Upper lobe of right lung (tissue), 1 donor: ENCODE results near the gene AMPD1. TPM values are rescaled to one million over a fixed set of nuclear protein-coding genes. Genes with fewer than 3 reads are reported as not detected.

Source experiments
- ATAC-seq: fragments of 200-7000 bp; cut with Tn5 transposase; one replicate; pipeline ENCODE4 v1.9.1; 2020; ENCODE audit warnings: mild to moderate bottlenecking, moderate library complexity
- DNase-seq: peaks from one replicate; pipeline ENCODE4 v3.0.0-alpha.2; 2020
- H3K27ac ChIP-seq: fragments of 200-600 bp; one replicate; pipeline ENCODE4 v1.8.0; 2022
- H3K27me3 ChIP-seq: fragments of 200-600 bp; one replicate; pipeline ENCODE4 v1.8.0; 2022; ENCODE audit warnings: mild to moderate bottlenecking
- H3K36me3 ChIP-seq: fragments of 200-600 bp; one replicate; pipeline ENCODE4 v1.8.0; 2022
- H3K4me1 ChIP-seq: fragments of 200-600 bp; one replicate; pipeline ENCODE4 v1.8.0; 2022
- H3K4me3 ChIP-seq: fragments of 200-600 bp; one replicate; pipeline ENCODE4 v1.8.0; 2022; ENCODE audit warnings: mild to moderate bottlenecking
- H3K9me3 ChIP-seq: fragments of 200-600 bp; one replicate; pipeline ENCODE4 v1.8.0; 2022
- CTCF ChIP-seq: fragments of 200-600 bp; IDR thresholded peaks from one replicate; pipeline ENCODE4 v1.8.0; 2022; ENCODE audit warnings: antibody characterized with exemption
- intact Hi-C: fragments of 100-400 bp; cut with DNase I; formaldehyde crosslinking; loops from one replicate; pipeline ENCODE4 v1.11.0; 2022
- total RNA-seq: library from RNA; stranded (reverse); fragmentation: NEBNext Ultra II Directional; extraction: Animal tissue kit (Norgen Biotek cat#: 25700); gene quantifications from one replicate; pipeline ENCODE4 v1.2.1, GENCODE V29; 2021
- donor health status: DM: no; HTN: yes; CAD: no; lungs with severe emphysema.

AMPD1 gene
- total RNA-seq, 1 donor from 2014 or later: not detected

DNA sequence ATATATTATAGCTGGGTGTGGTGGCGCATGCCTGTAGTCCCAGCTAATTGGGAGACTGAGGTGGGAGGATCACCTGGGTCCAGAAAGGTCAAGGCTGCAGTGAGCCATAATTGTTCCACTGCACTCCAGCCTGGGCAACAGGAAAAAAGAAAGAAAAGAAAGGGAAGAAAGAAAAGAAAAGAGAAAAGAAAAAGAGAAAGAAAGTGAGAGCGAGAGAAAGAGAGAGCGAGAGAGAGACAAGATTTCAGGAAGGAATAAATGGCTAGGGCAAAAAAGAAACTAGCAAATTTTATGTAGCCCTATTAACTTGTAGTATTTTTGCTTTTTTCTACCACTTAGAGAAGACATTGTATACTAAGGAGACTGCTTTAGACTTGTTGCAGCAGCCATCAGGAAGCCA is 15.0 kb upstream of the AMPD1 start:
- TF ChIP-seq CTCF: no peak
- ATAC-seq (no peak), DNase-seq (no peak)
- Histone ChIP-seq H3K9me3 (no peaks in the 10 kb centered on the region), H3K4me3 (no peak overlapping the region), H3K36me3 (peaks cover 79% of the 10 kb centered on the region), H3K27ac (no peak overlapping the region), H3K27me3 (no peaks in the 10 kb centered on the region), H3K4me1 (peaks cover 9% of the 10 kb centered on the region)
- intact Hi-C loops: no loop called here

GRCh38 chr1:114707604-114708003 is 12.3 kb upstream of the AMPD1 start:
- no peak overlapping the region for H3K4me3 ChIP-seq
- no peak for TF ChIP-seq CTCF
- H3K4me1 ChIP-seq: no peaks in the 10 kb centered on the region
- no peak overlapping the region for H3K27ac ChIP-seq
- H3K36me3 ChIP-seq: peaks cover 75% of the 10 kb centered on the region
- DNase-seq (no peak), ATAC-seq (no peak)
- no peaks in the 10 kb centered on the region for H3K27me3 ChIP-seq
- H3K9me3 ChIP-seq: no peaks in the 10 kb centered on the region
- intact Hi-C loops: no loop called here

GRCh38 chr1:114703242-114703641 is 7.9 kb upstream of the AMPD1 start:
- intact Hi-C loops: no loop called here
- Histone ChIP-seq H3K27me3 (no peaks in the 10 kb centered on the region), H3K4me1 (no peaks in the 10 kb centered on the region), H3K36me3 (peaks cover 39% of the 10 kb centered on the region), H3K27ac (no peak overlapping the region), H3K9me3 (no peaks in the 10 kb centered on the region), H3K4me3 (no peak overlapping the region)
- DNase-seq: no peak
- no peak for ATAC-seq
- no peak for TF ChIP-seq CTCF

DNA sequence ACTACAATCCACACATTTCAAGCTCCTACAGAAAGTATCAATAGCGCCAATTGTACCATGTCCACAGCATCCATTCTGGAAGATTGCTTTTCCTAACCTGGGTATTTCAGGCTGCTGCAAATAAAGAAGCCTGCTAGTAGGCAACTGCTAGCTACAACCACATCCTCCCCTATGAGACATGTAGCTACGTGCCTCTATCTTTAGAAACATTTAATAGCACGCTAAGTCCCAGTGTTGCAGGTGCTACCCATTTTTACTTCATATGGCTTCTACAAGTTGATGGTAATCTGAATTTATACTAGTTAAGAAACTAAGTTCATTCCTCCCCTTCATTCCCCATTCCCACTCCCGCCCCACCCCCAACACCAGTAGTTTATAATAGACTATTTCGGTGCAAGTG is 7.4 kb upstream of the AMPD1 start:
- no peak for DNase-seq
- H3K27me3 ChIP-seq: no peaks in the 10 kb centered on the region
- H3K4me3 ChIP-seq: no peak overlapping the region
- no peak overlapping the region for H3K27ac ChIP-seq
- H3K4me1 ChIP-seq: no peaks in the 10 kb centered on the region
- intact Hi-C loops: no loop called here
- no peak for TF ChIP-seq CTCF
- ATAC-seq: no peak
- peaks cover 34% of the 10 kb centered on the region for H3K36me3 ChIP-seq
- H3K9me3 ChIP-seq: no peaks in the 10 kb centered on the region

GRCh38 chr1:114701931-114702330 is 6.6 kb upstream of the AMPD1 start:
- no peak for ATAC-seq
- Histone ChIP-seq H3K27me3 (no peaks in the 10 kb centered on the region), H3K4me1 (no peaks in the 10 kb centered on the region), H3K36me3 (peaks cover 26% of the 10 kb centered on the region), H3K27ac (no peak overlapping the region), H3K4me3 (no peak overlapping the region), H3K9me3 (no peaks in the 10 kb centered on the region)
- no peak for DNase-seq
- TF ChIP-seq CTCF: no peak
- intact Hi-C loops: no loop called here

- H3K27me3 ChIP-seq: no peaks in the 10 kb centered on the region
- H3K4me1 ChIP-seq: no peaks in the 10 kb centered on the region
- no peak overlapping the region for H3K4me3 ChIP-seq
- intact Hi-C loops: no loop called here
- no peak overlapping the region for H3K27ac ChIP-seq
- no peak for TF ChIP-seq CTCF
- peaks cover 9% of the 10 kb centered on the region for H3K36me3 ChIP-seq
- DNase-seq: no peak
- H3K9me3 ChIP-seq: no peaks in the 10 kb centered on the region
- ATAC-seq: no peak
Measured at GRCh38 chr1:114700036-114700600, 4.8 kb upstream of the AMPD1 start.
